Colon (tissue), 2 donors: ENCODE measurements around the gene UNC79.
"Not testable (repeated sequence)": the region's sequence is repeated elsewhere in the genome, so short reads cannot be mapped to it uniquely, and the experiment has no call there.

Experiments
- FAIRE-seq: peaks from 2 replicates; lab custom pipeline; 2012; peaks lifted over from hg19 to GRCh38; lab: Jason Lieb, UNC
- donor health status: control.
- donor health status: control.

The UNC79 gene

GRCh38 chr14:93430315-93431035, at the start of gene UNC79:
Gene UNC79, plus strand, starts transcription at chr14:93430939. Its CDS starts 91 bp downstream, at chr14:93431030.
- no peak for FAIRE-seq

- FAIRE-seq: no peak
These were observed 49.1 kb upstream of the UNC79 start for GRCh38 chr14:93381644-93382043.

GRCh38 chr14:93384256-93384655, 46.5 kb upstream of the UNC79 start:
- FAIRE-seq: not testable (repeated sequence)

- FAIRE-seq: no peak
These were observed 35.5 kb upstream of the UNC79 start for GRCh38 chr14:93395231-93395630.

GRCh38 chr14:93396456-93396855, 34.3 kb upstream of the UNC79 start:
- FAIRE-seq: no peak

GRCh38 chr14:93398491-93398890, 32.2 kb upstream of the UNC79 start:
- no peak for FAIRE-seq

GRCh38 chr14:93402951-93403350, 27.8 kb upstream of the UNC79 start:
- no peak for FAIRE-seq

- no peak for FAIRE-seq
These were observed 20.7 kb upstream of the UNC79 start for GRCh38 chr14:93410021-93410420.

GRCh38 chr14:93410893-93411292, 19.8 kb upstream of the UNC79 start:
- FAIRE-seq: no peak

GRCh38 chr14:93425136-93425535, 5.6 kb upstream of the UNC79 start:
- FAIRE-seq: not testable (repeated sequence)

- FAIRE-seq: no peak
These were observed 4.0 kb upstream of the UNC79 start for GRCh38 chr14:93426750-93427149.

- FAIRE-seq: no peak
These were observed 414 bp downstream of the UNC79 start for GRCh38 chr14:93431036-93431670.

- no peak for FAIRE-seq
These were observed 23.5 kb downstream of the UNC79 start for GRCh38 chr14:93454224-93454623.

GRCh38 chr14:93456356-93456755, 25.6 kb downstream of the UNC79 start:
- no peak for FAIRE-seq

- FAIRE-seq: no peak
These were observed 27.5 kb downstream of the UNC79 start for GRCh38 chr14:93458234-93458633.

- no peak for FAIRE-seq
These were observed 31.7 kb downstream of the UNC79 start for GRCh38 chr14:93462479-93462878.

GRCh38 chr14:93464271-93464670, 33.5 kb downstream of the UNC79 start:
- FAIRE-seq: no peak

GRCh38 chr14:93475471-93475870, 44.7 kb downstream of the UNC79 start:
- no peak for FAIRE-seq

- FAIRE-seq: no peak
These were observed 45.6 kb downstream of the UNC79 start for GRCh38 chr14:93476305-93476704.

GRCh38 chr14:93479074-93479473, 48.3 kb downstream of the UNC79 start:
- not testable (repeated sequence) for FAIRE-seq

GRCh38 chr14:93480867-93481266, 50.1 kb downstream of the UNC79 start:
- no peak for FAIRE-seq

- no peak for FAIRE-seq
These were observed 51.0 kb downstream of the UNC79 start for GRCh38 chr14:93481758-93482157.

- FAIRE-seq: no peak
These were observed 59.3 kb downstream of the UNC79 start for GRCh38 chr14:93490001-93490400.

- no peak for FAIRE-seq
These were observed 62.3 kb downstream of the UNC79 start for GRCh38 chr14:93493054-93493453.
